ENCODE measurements around the gene ZNF71. TPM values are rescaled to one million over a fixed set of nuclear protein-coding genes. Genes with fewer than 3 reads are reported as not detected.

ZNF71 gene
- total RNA-seq, 1 donor from 2014 or later: 8.9 TPM

GRCh38 chr19:56643460-56643955 is 48.4 kb downstream of the ZNF71 start:
- Histone ChIP-seq H3K9ac (ENCODE audit: low read depth in 1 of 3, low read length in 3 of 3) (no peak overlapping the region), H3K4me1 (ENCODE audit: control insufficient read depth in 3 of 3, insufficient read depth in 3 of 3, low read length in 3 of 3) (no peaks in the 10 kb centered on the region), H3K27ac (ENCODE audit: low read depth, low read length) (no peak overlapping the region), H3K9me3 (ENCODE audit: control insufficient read depth in 3 of 3, low read length in 3 of 3) (peaks cover 0 to 8% (median 2%) of the 10 kb centered on the region in 3 donors), H3K4me3 (ENCODE audit: low read length in 3 of 3) (no peak overlapping the region), H3K36me3 (ENCODE audit: control insufficient read depth in 3 of 3, insufficient read depth in 3 of 3, low read length in 3 of 3) (peaks cover 0 to 1% (median 0%) of the 10 kb centered on the region in 3 donors), H3K27me3 (ENCODE audit: control insufficient read depth in 3 of 3, insufficient read depth in 3 of 3, low read length in 3 of 3) (peaks cover 8 to 14% (median 13%) of the 10 kb centered on the region in 3 donors)

DNA sequence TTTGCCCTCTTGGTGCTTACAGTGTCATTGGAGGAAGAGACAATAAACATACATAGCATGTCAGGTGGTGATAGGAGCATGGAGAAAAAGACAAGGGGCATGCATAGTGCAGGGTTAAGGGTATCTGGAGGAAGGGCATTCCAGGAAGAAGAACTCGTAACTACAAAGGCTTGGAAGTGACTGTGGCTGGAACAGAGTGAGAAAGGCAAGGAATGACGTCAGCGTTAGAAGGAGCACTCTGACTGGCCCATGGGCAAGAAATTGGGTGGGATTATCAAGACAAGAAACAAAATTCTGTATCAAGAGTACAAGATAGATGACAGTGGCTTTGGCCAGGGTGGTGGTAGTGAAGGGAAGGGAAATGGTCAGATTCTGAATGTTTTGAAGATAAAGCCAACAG is 59.0 kb downstream of the ZNF71 start:
- Histone ChIP-seq H3K4me1 (ENCODE audit: control insufficient read depth in 3 of 3, insufficient read depth in 3 of 3, low read length in 3 of 3) (no peaks in the 10 kb centered on the region), H3K9ac (ENCODE audit: low read depth in 1 of 3, low read length in 3 of 3) (no peak overlapping the region), H3K36me3 (ENCODE audit: control insufficient read depth in 3 of 3, insufficient read depth in 3 of 3, low read length in 3 of 3) (no peaks in the 10 kb centered on the region), H3K27me3 (ENCODE audit: control insufficient read depth in 3 of 3, insufficient read depth in 3 of 3, low read length in 3 of 3) (no peaks in the 10 kb centered on the region), H3K4me3 (ENCODE audit: low read length in 3 of 3) (no peak overlapping the region), H3K9me3 (ENCODE audit: control insufficient read depth in 3 of 3, low read length in 3 of 3) (peaks cover 2 to 4% (median 2%) of the 10 kb centered on the region in 3 donors), H3K27ac (ENCODE audit: low read depth, low read length) (no peak overlapping the region)

DNA sequence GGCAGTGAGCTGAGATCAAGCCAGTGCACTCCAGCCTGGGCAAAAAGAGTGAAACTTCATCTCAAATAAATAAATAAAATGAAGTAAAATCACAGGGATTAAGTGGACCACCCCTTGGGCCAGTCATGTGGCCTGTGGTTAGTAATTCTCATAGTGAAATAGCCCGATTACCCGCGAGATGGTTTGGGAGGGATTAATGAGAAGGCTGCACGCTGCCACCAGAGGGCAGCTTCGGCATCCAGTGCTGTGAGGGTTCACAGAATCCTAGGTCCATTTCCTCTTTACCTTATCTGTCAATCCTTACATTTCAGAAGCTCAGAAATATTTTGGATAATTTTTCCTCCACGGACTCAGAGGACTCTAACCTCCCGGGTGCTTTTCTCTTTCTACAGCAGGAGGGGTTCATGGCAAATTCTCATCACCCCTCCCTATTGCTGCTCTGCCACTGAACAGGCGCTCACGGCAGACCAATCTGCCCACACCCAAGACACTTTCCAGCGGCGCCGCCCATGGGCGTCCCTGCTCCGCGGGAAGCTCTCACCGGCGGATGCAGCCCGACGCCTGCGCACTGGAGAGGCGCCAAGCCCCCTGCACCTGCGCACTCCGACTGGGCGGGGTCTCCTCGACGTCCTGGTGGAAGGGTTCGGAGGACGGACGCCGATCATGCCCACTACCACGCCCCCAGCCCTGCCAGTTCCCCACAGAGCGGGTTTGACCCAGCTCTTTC is 65.4 kb downstream of the ZNF71 start:
- no peaks in the 10 kb centered on the region for H3K27me3 ChIP-seq (ENCODE audit: control insufficient read depth in 3 of 3, insufficient read depth in 3 of 3, low read length in 3 of 3)
- H3K9ac ChIP-seq (ENCODE audit: low read depth in 1 of 3, low read length in 3 of 3): peak overlapping the region in 1 of 3 donors; percentile 8
- H3K9me3 ChIP-seq (ENCODE audit: control insufficient read depth in 3 of 3, low read length in 3 of 3): peaks cover 0 to 4% (median 3%) of the 10 kb centered on the region in 3 donors
- no peak overlapping the region for H3K27ac ChIP-seq (ENCODE audit: low read depth, low read length)
- H3K36me3 ChIP-seq (ENCODE audit: control insufficient read depth in 3 of 3, insufficient read depth in 3 of 3, low read length in 3 of 3): peaks cover 15 to 19% (median 16%) of the 10 kb centered on the region in 3 donors
- H3K4me1 ChIP-seq (ENCODE audit: control insufficient read depth in 3 of 3, insufficient read depth in 3 of 3, low read length in 3 of 3): no peaks in the 10 kb centered on the region
- no peak overlapping the region for H3K4me3 ChIP-seq (ENCODE audit: low read length in 3 of 3)

- Histone ChIP-seq H3K9ac (ENCODE audit: low read depth in 1 of 3, low read length in 3 of 3) (peak overlapping the region in 1 of 3 donors; percentile 8), H3K4me3 (ENCODE audit: low read length in 3 of 3) (no peak overlapping the region), H3K36me3 (ENCODE audit: control insufficient read depth in 3 of 3, insufficient read depth in 3 of 3, low read length in 3 of 3) (peaks cover 15 to 19% (median 16%) of the 10 kb centered on the region in 3 donors), H3K4me1 (ENCODE audit: control insufficient read depth in 3 of 3, insufficient read depth in 3 of 3, low read length in 3 of 3) (no peaks in the 10 kb centered on the region), H3K27me3 (ENCODE audit: control insufficient read depth in 3 of 3, insufficient read depth in 3 of 3, low read length in 3 of 3) (no peaks in the 10 kb centered on the region), H3K27ac (ENCODE audit: low read depth, low read length) (no peak overlapping the region), H3K9me3 (ENCODE audit: control insufficient read depth in 3 of 3, low read length in 3 of 3) (peaks cover 0 to 4% (median 3%) of the 10 kb centered on the region in 3 donors)
Observed at GRCh38 chr19:56661248-56661647, 66.1 kb downstream of the ZNF71 start.

- Histone ChIP-seq H3K27me3 (ENCODE audit: control insufficient read depth in 3 of 3, insufficient read depth in 3 of 3, low read length in 3 of 3) (no peaks in the 10 kb centered on the region), H3K4me1 (ENCODE audit: control insufficient read depth in 3 of 3, insufficient read depth in 3 of 3, low read length in 3 of 3) (no peaks in the 10 kb centered on the region), H3K9ac (ENCODE audit: low read depth in 1 of 3, low read length in 3 of 3) (no peak overlapping the region), H3K4me3 (ENCODE audit: low read length in 3 of 3) (no peak overlapping the region), H3K9me3 (ENCODE audit: control insufficient read depth in 3 of 3, low read length in 3 of 3) (peaks cover 0 to 7% (median 4%) of the 10 kb centered on the region in 3 donors), H3K27ac (ENCODE audit: low read depth, low read length) (no peak overlapping the region), H3K36me3 (ENCODE audit: control insufficient read depth in 3 of 3, insufficient read depth in 3 of 3, low read length in 3 of 3) (peaks cover 17 to 19% (median 19%) of the 10 kb centered on the region in 3 donors)
Observed at GRCh38 chr19:56663931-56664500, 68.9 kb downstream of the ZNF71 start.

GRCh38 chr19:56664511-56664910 is 69.4 kb downstream of the ZNF71 start:
- H3K36me3 ChIP-seq (ENCODE audit: control insufficient read depth in 3 of 3, insufficient read depth in 3 of 3, low read length in 3 of 3): peaks cover 19% of the 10 kb centered on the region in 3 donors
- H3K4me1 ChIP-seq (ENCODE audit: control insufficient read depth in 3 of 3, insufficient read depth in 3 of 3, low read length in 3 of 3): no peaks in the 10 kb centered on the region
- no peak overlapping the region for H3K27ac ChIP-seq (ENCODE audit: low read depth, low read length)
- no peak overlapping the region for H3K9ac ChIP-seq (ENCODE audit: low read depth in 1 of 3, low read length in 3 of 3)
- H3K4me3 ChIP-seq (ENCODE audit: low read length in 3 of 3): no peak overlapping the region
- H3K9me3 ChIP-seq (ENCODE audit: control insufficient read depth in 3 of 3, low read length in 3 of 3): peaks cover 0 to 7% (median 4%) of the 10 kb centered on the region in 3 donors
- H3K27me3 ChIP-seq (ENCODE audit: control insufficient read depth in 3 of 3, insufficient read depth in 3 of 3, low read length in 3 of 3): no peaks in the 10 kb centered on the region

- peaks cover 0 to 7% (median 0%) of the 10 kb centered on the region in 3 donors for H3K27me3 ChIP-seq (ENCODE audit: control insufficient read depth in 3 of 3, insufficient read depth in 3 of 3, low read length in 3 of 3)
- no peak overlapping the region for H3K4me3 ChIP-seq (ENCODE audit: low read length in 3 of 3)
- H3K9ac ChIP-seq (ENCODE audit: low read depth in 1 of 3, low read length in 3 of 3): no peak overlapping the region
Observed at GRCh38 chr19:56667311-56667870, 72.3 kb downstream of the ZNF71 start.

GRCh38 chr19:56668676-56669075 is 73.6 kb downstream of the ZNF71 start:
- Histone ChIP-seq H3K4me1 (ENCODE audit: control insufficient read depth in 3 of 3, insufficient read depth in 3 of 3, low read length in 3 of 3) (peaks cover 12 to 15% (median 13%) of the 10 kb centered on the region in 3 donors), H3K4me3 (ENCODE audit: low read length in 3 of 3) (no peak overlapping the region), H3K27me3 (ENCODE audit: control insufficient read depth in 3 of 3, insufficient read depth in 3 of 3, low read length in 3 of 3) (peaks cover 0 to 7% (median 0%) of the 10 kb centered on the region in 3 donors), H3K36me3 (ENCODE audit: control insufficient read depth in 3 of 3, insufficient read depth in 3 of 3, low read length in 3 of 3) (peaks cover 14% of the 10 kb centered on the region in 3 donors), H3K9ac (ENCODE audit: low read depth in 1 of 3, low read length in 3 of 3) (no peak overlapping the region), H3K9me3 (ENCODE audit: control insufficient read depth in 3 of 3, low read length in 3 of 3) (peaks cover 0 to 7% (median 4%) of the 10 kb centered on the region in 3 donors), H3K27ac (ENCODE audit: low read depth, low read length) (no peak overlapping the region)

More at GRCh38 chr19:56667311-56667870, 72.3 kb downstream of the ZNF71 start:
- H3K36me3 ChIP-seq (ENCODE audit: control insufficient read depth in 3 of 3, insufficient read depth in 3 of 3, low read length in 3 of 3): peaks cover 19 to 21% (median 20%) of the 10 kb centered on the region in 3 donors
- H3K9me3 ChIP-seq (ENCODE audit: control insufficient read depth in 3 of 3, low read length in 3 of 3): peaks cover 0 to 7% (median 4%) of the 10 kb centered on the region in 3 donors
- peaks cover 12 to 15% (median 13%) of the 10 kb centered on the region in 3 donors for H3K4me1 ChIP-seq (ENCODE audit: control insufficient read depth in 3 of 3, insufficient read depth in 3 of 3, low read length in 3 of 3)
- H3K27ac ChIP-seq (ENCODE audit: low read depth, low read length): no peak overlapping the region

- Histone ChIP-seq H3K4me1 (ENCODE audit: control insufficient read depth in 3 of 3, insufficient read depth in 3 of 3, low read length in 3 of 3) (peaks cover 12 to 15% (median 13%) of the 10 kb centered on the region in 3 donors), H3K27me3 (ENCODE audit: control insufficient read depth in 3 of 3, insufficient read depth in 3 of 3, low read length in 3 of 3) (peaks cover 0 to 7% (median 0%) of the 10 kb centered on the region in 3 donors), H3K9me3 (ENCODE audit: control insufficient read depth in 3 of 3, low read length in 3 of 3) (peaks cover 0 to 4% (median 0%) of the 10 kb centered on the region in 3 donors), H3K36me3 (ENCODE audit: control insufficient read depth in 3 of 3, insufficient read depth in 3 of 3, low read length in 3 of 3) (peaks cover 4 to 7% (median 5%) of the 10 kb centered on the region in 3 donors), H3K9ac (ENCODE audit: low read depth in 1 of 3, low read length in 3 of 3) (peak overlapping the region in 2 of 3 donors; percentile 86 to 96), H3K4me3 (ENCODE audit: low read length in 3 of 3) (peak overlapping the region; percentile 91 to 99 (median 99)), H3K27ac (ENCODE audit: low read depth, low read length) (no peak overlapping the region)
Observed at GRCh38 chr19:56670401-56670960, 75.4 kb downstream of the ZNF71 start.
